IMR-90 (cell line): ENCODE measurements around the gene FAF2. TPM values are rescaled to one million over a fixed set of nuclear protein-coding genes. Genes with fewer than 3 reads are reported as not detected.

Experiments used
- ATAC-seq: fragments of 200-7000 bp; cut with Tn5 transposase; 2 replicates; pipeline ENCODE4 v1.9.1; 2020; ENCODE audit warnings: low read depth, mild to moderate bottlenecking, moderate library complexity
- BruUV-seq: library from RNA; stranded (reverse); fragments of 400-500 nt; replicated peaks from 2 replicates; lab custom pipeline; 2021; lab: Mats Ljungman, UMichigan
- CTCF ChIA-PET: fragments of 300-600 bp; formaldehyde crosslinking; extraction: SDS; loops from one replicate; lab custom pipeline; 2021; ENCODE audit warnings: antibody characterized with exemption; lab: Yijun Ruan, JAX
- POLR2A ChIA-PET: fragments of 300-600 bp; sonication (Branson Sonifier 250); formaldehyde crosslinking; loops from one replicate; lab custom pipeline; 2022; ENCODE audit warnings: antibody characterized with exemption; ENCODE audit not compliant: unreplicated experiment; lab: Charles Lee
- DNase-seq: peaks from one replicate; pipeline ENCODE4 v3.0.0; 2013
- H2AFZ ChIP-seq: replicated peaks from 2 replicates; pipeline ENCODE3; 2013; ENCODE audit warnings: low read length, mild to moderate bottlenecking; ENCODE audit not compliant: poor library complexity
- H2AK5ac ChIP-seq: 2 replicates; pipeline ENCODE4 v1.6.1; 2013; ENCODE audit warnings: low read depth, low read length, inconsistent platforms
- H2AK9ac ChIP-seq: replicated peaks from 2 replicates; pipeline ENCODE3; 2013; ENCODE audit warnings: mild to moderate bottlenecking, low read depth, low read length, moderate library complexity; ENCODE audit not compliant: poor library complexity
- H2BK120ac ChIP-seq: 2 replicates; pipeline ENCODE4 v1.6.1; 2013; ENCODE audit warnings: low read depth, low read length, inconsistent platforms
- H2BK15ac ChIP-seq: 3 replicates; pipeline ENCODE4 v1.6.1; 2013; ENCODE audit warnings: low read depth, low read length, inconsistent platforms
- H2BK20ac ChIP-seq: 2 replicates; pipeline ENCODE4 v1.6.1; 2013; ENCODE audit warnings: low read depth, mild to moderate bottlenecking, inconsistent platforms, low read length, moderate library complexity
- H2BK5ac ChIP-seq: 2 replicates; pipeline ENCODE4 v1.6.1; 2013; ENCODE audit warnings: mild to moderate bottlenecking, low read depth, low read length, inconsistent platforms; ENCODE audit not compliant: poor library complexity, severe bottlenecking
- H3K14ac ChIP-seq: replicated peaks from 2 replicates; pipeline ENCODE4 v1.6.1; 2013; ENCODE audit warnings: low read depth, low read length, inconsistent platforms
- H3K18ac ChIP-seq: 2 replicates; pipeline ENCODE4 v1.6.1; 2013; ENCODE audit warnings: low read depth, low read length, control low read depth
- H3K23ac ChIP-seq: 2 replicates; pipeline ENCODE4 v1.6.1; 2013; ENCODE audit warnings: low read depth, low read length, inconsistent platforms
- H3K27ac ChIP-seq: 2 replicates; pipeline ENCODE4 v1.5.1; 2013; ENCODE audit warnings: mild to moderate bottlenecking, control low read depth, low read length; ENCODE audit not compliant: insufficient read depth
- H3K27me3 ChIP-seq: 2 replicates; pipeline ENCODE4 v1.6.1; 2013; ENCODE audit warnings: low read length; ENCODE audit not compliant: control insufficient read depth, insufficient read depth
- H3K36me3 ChIP-seq: 2 replicates; pipeline ENCODE4 v1.6.1; 2013; ENCODE audit warnings: low read length, mixed read lengths; ENCODE audit not compliant: control insufficient read depth, insufficient read depth
- H3K4ac ChIP-seq: 2 replicates; pipeline ENCODE4 v1.6.1; 2013; ENCODE audit warnings: low read depth, low read length, inconsistent platforms
- H3K4me1 ChIP-seq: 2 replicates; pipeline ENCODE4 v1.6.1; 2013; ENCODE audit warnings: low read length, mixed read lengths; ENCODE audit not compliant: control insufficient read depth, insufficient read depth
- H3K4me2 ChIP-seq: 2 replicates; pipeline ENCODE4 v1.6.1; 2013; ENCODE audit warnings: low read depth, mild to moderate bottlenecking, control low read depth, low read length, moderate library complexity
- H3K4me3 ChIP-seq: 2 replicates; pipeline ENCODE4 v1.5.1; 2013; ENCODE audit warnings: low read depth, mild to moderate bottlenecking, control low read depth, low read length, moderate library complexity; ENCODE audit not compliant: insufficient read depth
- H3K56ac ChIP-seq: 2 replicates; pipeline ENCODE4 v1.6.1; 2013; ENCODE audit warnings: low read length, inconsistent platforms; ENCODE audit not compliant: insufficient read depth; ENCODE audit errors: extremely low read depth
- H3K79me1 ChIP-seq, 2 experiments: 2 replicates each; pipeline ENCODE4 v1.6.1; 2013; ENCODE audit warnings: low read length in 2 of 2, inconsistent platforms in 1 of 2, low read depth in 1 of 2
- H3K9ac ChIP-seq: 2 replicates; pipeline ENCODE4 v1.6.1; 2013; ENCODE audit warnings: low read depth, low read length, control low read depth
- H3K9me1 ChIP-seq: 2 replicates; pipeline ENCODE4 v1.6.1; 2013; ENCODE audit warnings: low read length, inconsistent platforms; ENCODE audit not compliant: insufficient read depth
- H3K9me3 ChIP-seq: 2 replicates; pipeline ENCODE4 v1.6.1; 2013; ENCODE audit warnings: low read length; ENCODE audit not compliant: control insufficient read depth, insufficient read depth
- H4K20me1 ChIP-seq: 2 replicates; pipeline ENCODE4 v1.6.1; 2013; ENCODE audit warnings: low read length, inconsistent platforms; ENCODE audit not compliant: insufficient read depth
- H4K5ac ChIP-seq: 2 replicates; pipeline ENCODE4 v1.6.1; 2013; ENCODE audit warnings: mild to moderate bottlenecking, low read depth, low read length, control low read depth
- H4K8ac ChIP-seq, 2 experiments: 2 replicates each; pipeline ENCODE4 v1.6.1; 2013; ENCODE audit warnings: low read depth in 2 of 2, low read length in 2 of 2, control low read depth in 1 of 2, inconsistent platforms in 1 of 2
- H4K91ac ChIP-seq: 2 replicates; pipeline ENCODE4 v1.6.1; 2013; ENCODE audit warnings: low read depth, low read length, inconsistent platforms; ENCODE audit not compliant: insufficient read depth
- CEBPB ChIP-seq: IDR thresholded peaks from 2 replicates; pipeline ENCODE4 v1.6.1; 2012; ENCODE audit warnings: low read depth, low read length, improper control_type of control experiment
- CHD1 ChIP-seq: IDR thresholded peaks from 2 replicates; pipeline ENCODE4 v1.6.1; 2012; ENCODE audit warnings: low read depth, low read length, improper control_type of control experiment
- MAFK ChIP-seq: IDR thresholded peaks from 2 replicates; pipeline ENCODE4 v1.6.1; 2012; ENCODE audit warnings: low read depth, low read length, improper control_type of control experiment
- MAZ ChIP-seq: IDR thresholded peaks from 2 replicates; pipeline ENCODE4 v1.6.1; 2012; ENCODE audit warnings: low read depth, mild to moderate bottlenecking, low read length, improper control_type of control experiment, moderate library complexity, borderline replicate concordance
- MXI1 ChIP-seq: IDR thresholded peaks from 2 replicates; pipeline ENCODE4 v1.6.1; 2012; ENCODE audit warnings: low read depth, mild to moderate bottlenecking, low read length, moderate library complexity, borderline replicate concordance
- NFE2L2 ChIP-seq: fragments of 150-350 bp; IDR thresholded peaks from 2 replicates; pipeline ENCODE4 v1.6.1; 2016; ENCODE audit warnings: low read depth, mild to moderate bottlenecking, low read length
- POLR2A ChIP-seq: IDR thresholded peaks from 2 replicates; pipeline ENCODE4 v1.6.1; 2012; ENCODE audit warnings: mild to moderate bottlenecking, low read depth, low read length
- RAD21 ChIP-seq: IDR thresholded peaks from 2 replicates; pipeline ENCODE4 v1.6.1; 2012; ENCODE audit warnings: low read length, improper control_type of control experiment
- RFX5 ChIP-seq: IDR thresholded peaks from 2 replicates; pipeline ENCODE4 v1.8.0; 2012; ENCODE audit warnings: low read depth, mild to moderate bottlenecking, low read length, moderate library complexity
- SMC3 ChIP-seq: fragments of 150-350 bp; IDR thresholded peaks from 2 replicates; pipeline ENCODE4 v1.6.1; 2016; ENCODE audit warnings: low read depth, mild to moderate bottlenecking, antibody characterized with exemption, low read length, moderate library complexity
- WGBS, 2 experiments: methylation state at CpG; one replicate each; pipeline versions ENCODE4 v1.1.5 to v1.1.7; 2013; ENCODE audit warnings: missing lambda C conversion rate in 2 of 2; ENCODE audit not compliant: insufficient read length in 1 of 2; ENCODE audit errors: extremely low coverage in 2 of 2; 5-methylcytosine and 5-hydroxymethylcytosine counted together
- dilution Hi-C: fragments of 300-500 bp; cut with HindIII; formaldehyde crosslinking; loops from one replicate; pipeline ENCODE4 v1.14.3; 2018; ENCODE audit warnings: low sequenced_read_pairs; ENCODE audit not compliant: unreplicated experiment
- in situ Hi-C: fragments of 300-500 bp; cut with MboI; formaldehyde crosslinking; loops from 3 replicates; pipeline ENCODE4 v1.14.3; 2019; ENCODE audit warnings: low sequenced_read_pairs, inconsistent platforms, mixed read lengths
- intact Hi-C: fragments of 100-400 bp; cut with micrococcal nuclease; formaldehyde crosslinking; loops from 2 replicates; pipeline ENCODE4 v1.10.0; 2022
- polyA plus RNA-seq, 3 experiments: library from polyadenylated mRNA; depleted of rRNA; stranded (reverse); fragments of >200 nt; gene quantifications; 2 replicates each; pipeline ENCODE4 v1.2.3, GENCODE V29; 2012; ENCODE audit warnings: low replicate concordance in 1 of 3
- total RNA-seq: library from RNA; depleted of rRNA; stranded (reverse); fragments of >200 nt; gene quantifications from 2 replicates; pipeline ENCODE4 v1.2.3, GENCODE V29; 2012
- TF ChIP-seq, protein P1 (sequence below): conservative IDR thresholded peaks from 2 replicates; pipeline ENCODE4 v1.5.1; 2012; ENCODE audit warnings: mild to moderate bottlenecking, low read depth, low read length, improper control_type of control experiment
- TF ChIP-seq, protein P2 (sequence below): fragments of 150-350 bp; IDR thresholded peaks from 2 replicates; pipeline ENCODE4 v1.6.1; 2017; ENCODE audit warnings: mild to moderate bottlenecking, antibody characterized with exemption, low read length, low read depth
- TF ChIP-seq, protein P3 (sequence below): fragments of 150-350 bp; IDR thresholded peaks from 2 replicates; pipeline ENCODE4 v1.6.1; 2016; ENCODE audit warnings: low read depth, mild to moderate bottlenecking, low read length, moderate library complexity, borderline replicate concordance

FAF2 gene
- total and polyA plus RNA-seq, 2 of the 4 experiments (the other 2 are of a cell fraction) = 32.9 to 47.0 TPM

DNA sequence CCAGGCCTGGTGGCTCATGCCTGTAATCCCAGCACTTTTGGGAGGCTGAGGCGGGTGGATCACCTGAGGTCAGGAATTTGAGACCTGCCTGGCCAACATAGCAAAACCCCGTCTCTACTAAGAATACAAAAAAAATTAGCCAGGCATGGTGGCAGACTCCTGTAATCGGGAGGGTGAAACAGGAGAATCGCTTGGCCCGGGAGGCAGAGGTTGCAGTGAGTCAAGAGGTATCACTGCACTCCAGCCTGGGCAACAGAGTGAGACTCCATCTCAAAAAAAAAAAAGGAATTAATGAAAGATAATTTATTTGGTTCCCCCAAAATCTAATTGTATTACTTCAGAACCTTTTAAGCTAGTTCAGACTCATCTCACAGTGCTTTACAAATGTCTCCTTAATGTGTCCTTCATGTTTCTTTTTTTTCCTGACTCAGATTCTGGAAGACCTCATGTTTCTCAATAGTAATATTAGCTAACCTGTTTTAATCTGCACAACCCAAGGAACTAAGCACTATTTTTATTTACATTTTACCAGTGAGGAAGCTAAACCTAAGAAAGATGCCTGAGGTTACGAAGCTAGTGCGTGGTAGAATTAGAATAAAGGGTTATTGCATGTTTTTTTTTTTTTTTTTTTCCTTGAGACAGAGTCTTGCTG is 15.1 kb downstream of the FAF2 start:
- 0 out of 2 replicates have a peak, but pooled peaks cover 4% of the 10 kb centered on the region for H3K9me1 ChIP-seq
- H3K4me1 ChIP-seq = peaks cover 5% of the 10 kb centered on the region
- CTCF ChIA-PET = interaction anchor here (0.7 kb wide), 1 partner anchor 560 kb away, joined by 4 read pairs; no protein-coding TSS in a partner anchor
- peaks cover 79% of the 10 kb centered on the region for H4K20me1 ChIP-seq
- BruUV-seq = no TSS peak
- H2AK5ac ChIP-seq = no peak overlapping the region
- H4K8ac ChIP-seq = no peak overlapping the region
- no peak overlapping the region for H3K56ac ChIP-seq
- DNase-seq (no peak), ATAC-seq (no peak)
- WGBS, 2 experiments = no CpG with 5 or more reads among the region's 7 CpGs
- H2BK120ac ChIP-seq = no peak overlapping the region
- H4K5ac ChIP-seq = no peak overlapping the region
- H2BK15ac ChIP-seq = no peak overlapping the region
- H3K27me3 ChIP-seq = no peaks in the 10 kb centered on the region
- H2BK5ac ChIP-seq = no peak overlapping the region
- no peak overlapping the region for H3K4me2 ChIP-seq
- H2BK20ac ChIP-seq = no peak overlapping the region
- H4K91ac ChIP-seq = no peak overlapping the region
- H3K18ac ChIP-seq = no peak overlapping the region
- H3K9me3 ChIP-seq = no peaks in the 10 kb centered on the region
- H3K4me3 ChIP-seq = no peak overlapping the region
- H3K36me3 ChIP-seq = peaks cover 2% of the 10 kb centered on the region; the same call in 1 of the 2 replicates
- POLR2A ChIA-PET = no interaction called here
- in situ Hi-C loops (no loop called here), intact Hi-C loops (no loop called here), dilution Hi-C loops (no loop called here)
- peaks cover 28 to 83% of the 10 kb centered on the region in 2 experiments for H3K79me1 ChIP-seq
- no peak overlapping the region for H2AFZ ChIP-seq
- H3K4ac ChIP-seq = no peak overlapping the region
- H3K27ac ChIP-seq = no peak overlapping the region
- no peak overlapping the region for H3K9ac ChIP-seq
- TF ChIP-seq, protein P1, sequence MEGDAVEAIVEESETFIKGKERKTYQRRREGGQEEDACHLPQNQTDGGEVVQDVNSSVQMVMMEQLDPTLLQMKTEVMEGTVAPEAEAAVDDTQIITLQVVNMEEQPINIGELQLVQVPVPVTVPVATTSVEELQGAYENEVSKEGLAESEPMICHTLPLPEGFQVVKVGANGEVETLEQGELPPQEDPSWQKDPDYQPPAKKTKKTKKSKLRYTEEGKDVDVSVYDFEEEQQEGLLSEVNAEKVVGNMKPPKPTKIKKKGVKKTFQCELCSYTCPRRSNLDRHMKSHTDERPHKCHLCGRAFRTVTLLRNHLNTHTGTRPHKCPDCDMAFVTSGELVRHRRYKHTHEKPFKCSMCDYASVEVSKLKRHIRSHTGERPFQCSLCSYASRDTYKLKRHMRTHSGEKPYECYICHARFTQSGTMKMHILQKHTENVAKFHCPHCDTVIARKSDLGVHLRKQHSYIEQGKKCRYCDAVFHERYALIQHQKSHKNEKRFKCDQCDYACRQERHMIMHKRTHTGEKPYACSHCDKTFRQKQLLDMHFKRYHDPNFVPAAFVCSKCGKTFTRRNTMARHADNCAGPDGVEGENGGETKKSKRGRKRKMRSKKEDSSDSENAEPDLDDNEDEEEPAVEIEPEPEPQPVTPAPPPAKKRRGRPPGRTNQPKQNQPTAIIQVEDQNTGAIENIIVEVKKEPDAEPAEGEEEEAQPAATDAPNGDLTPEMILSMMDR = no peak
- no peak for TF ChIP-seq CHD1
- TF ChIP-seq POLR2A = no peak
- TF ChIP-seq MXI1 = no peak
- no peak for TF ChIP-seq MAZ
- TF ChIP-seq SMC3 = no peak
- no peak for TF ChIP-seq NFE2L2
- no peak for TF ChIP-seq CEBPB
- TF ChIP-seq MAFK = no peak
- TF ChIP-seq, protein P2, sequence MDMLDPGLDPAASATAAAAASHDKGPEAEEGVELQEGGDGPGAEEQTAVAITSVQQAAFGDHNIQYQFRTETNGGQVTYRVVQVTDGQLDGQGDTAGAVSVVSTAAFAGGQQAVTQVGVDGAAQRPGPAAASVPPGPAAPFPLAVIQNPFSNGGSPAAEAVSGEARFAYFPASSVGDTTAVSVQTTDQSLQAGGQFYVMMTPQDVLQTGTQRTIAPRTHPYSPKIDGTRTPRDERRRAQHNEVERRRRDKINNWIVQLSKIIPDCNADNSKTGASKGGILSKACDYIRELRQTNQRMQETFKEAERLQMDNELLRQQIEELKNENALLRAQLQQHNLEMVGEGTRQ = no peak
- no peak for TF ChIP-seq RAD21
- TF ChIP-seq, protein P3, sequence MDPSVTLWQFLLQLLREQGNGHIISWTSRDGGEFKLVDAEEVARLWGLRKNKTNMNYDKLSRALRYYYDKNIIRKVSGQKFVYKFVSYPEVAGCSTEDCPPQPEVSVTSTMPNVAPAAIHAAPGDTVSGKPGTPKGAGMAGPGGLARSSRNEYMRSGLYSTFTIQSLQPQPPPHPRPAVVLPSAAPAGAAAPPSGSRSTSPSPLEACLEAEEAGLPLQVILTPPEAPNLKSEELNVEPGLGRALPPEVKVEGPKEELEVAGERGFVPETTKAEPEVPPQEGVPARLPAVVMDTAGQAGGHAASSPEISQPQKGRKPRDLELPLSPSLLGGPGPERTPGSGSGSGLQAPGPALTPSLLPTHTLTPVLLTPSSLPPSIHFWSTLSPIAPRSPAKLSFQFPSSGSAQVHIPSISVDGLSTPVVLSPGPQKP = no peak
- TF ChIP-seq RFX5 = no peak
- no peak overlapping the region for H3K23ac ChIP-seq
- no peak overlapping the region for H3K14ac ChIP-seq
- no peak overlapping the region for H2AK9ac ChIP-seq
